OCI-LY3 (cell line): ENCODE measurements around the gene C19orf53.

ENCODE experiments used
- H2AFZ ChIP-seq: fragments of 200-600, 300-600 bp; shearing (Covaris generic); 2 replicates; pipeline ENCODE4 v1.6.0; 2014; ENCODE audit warnings: antibody characterized with exemption, low read depth, low read length
- H3K27ac ChIP-seq: fragments of 200-600, 300-600 bp; sonication (generic); 2 replicates; pipeline ENCODE4 v1.5.1; 2014; ENCODE audit warnings: mild to moderate bottlenecking, low read length, moderate library complexity, mixed read lengths
- H3K27me3 ChIP-seq: fragments of 200-600, 300-600 bp; sonication (generic); 2 replicates; pipeline ENCODE4 v1.6.1; 2014; ENCODE audit warnings: low read depth, low read length, mixed read lengths
- H3K36me3 ChIP-seq: fragments of 200-600, 300-600 bp; sonication (generic); replicated peaks from 2 replicates; pipeline ENCODE3; 2014; ENCODE audit warnings: low read depth, low read length, mixed read lengths
- H3K4me1 ChIP-seq: fragments of 300-600, 200-600 bp; sonication (generic); 2 replicates; pipeline ENCODE4 v1.6.1; 2014; ENCODE audit warnings: low read length, mixed read lengths
- H3K4me2 ChIP-seq: fragments of 200-600, 300-600 bp; sonication (generic); 2 replicates; pipeline ENCODE4 v1.6.1; 2014; ENCODE audit warnings: low read length, mixed read lengths
- H3K4me3 ChIP-seq: fragments of 300-600, 200-600 bp; sonication (generic); 2 replicates; pipeline ENCODE4 v1.5.1; 2014; ENCODE audit warnings: antibody characterized with exemption, mild to moderate bottlenecking, low read length, moderate library complexity
- H3K79me2 ChIP-seq: fragments of 300-600, 200-600 bp; shearing (Covaris generic); 2 replicates; pipeline ENCODE4 v1.6.1; 2014; ENCODE audit warnings: mild to moderate bottlenecking, low read length, mixed read lengths
- H3K9ac ChIP-seq: fragments of 300-600, 200-600 bp; shearing (Covaris generic); 2 replicates; pipeline ENCODE4 v1.6.0; 2014; ENCODE audit warnings: mild to moderate bottlenecking, low read length, moderate library complexity
- H3K9me3 ChIP-seq: fragments of 200-600, 300-600 bp; shearing (Covaris generic); 2 replicates; pipeline ENCODE4 v1.6.1; 2014; ENCODE audit warnings: low read length, mixed read lengths; ENCODE audit not compliant: insufficient read depth
- H4K20me1 ChIP-seq: fragments of 200-600, 300-600 bp; sonication (generic); 2 replicates; pipeline ENCODE4 v1.6.1; 2016; ENCODE audit warnings: low read length, mixed read lengths; ENCODE audit not compliant: insufficient read depth
- CTCF ChIP-seq: fragments of 200-600, 300-600 bp; sonication (generic); IDR thresholded peaks from 2 replicates; pipeline ENCODE4 v1.5.1; 2014; ENCODE audit warnings: antibody characterized with exemption, low read length, low read depth
- EZH2phosphoT487 ChIP-seq: fragments of 200-600 bp; shearing (Covaris generic); IDR thresholded peaks from 2 replicates; pipeline ENCODE4 v1.6.1; 2018; ENCODE audit warnings: antibody characterized with exemption, mixed run types, low read depth

Gene C19orf53

DNA sequence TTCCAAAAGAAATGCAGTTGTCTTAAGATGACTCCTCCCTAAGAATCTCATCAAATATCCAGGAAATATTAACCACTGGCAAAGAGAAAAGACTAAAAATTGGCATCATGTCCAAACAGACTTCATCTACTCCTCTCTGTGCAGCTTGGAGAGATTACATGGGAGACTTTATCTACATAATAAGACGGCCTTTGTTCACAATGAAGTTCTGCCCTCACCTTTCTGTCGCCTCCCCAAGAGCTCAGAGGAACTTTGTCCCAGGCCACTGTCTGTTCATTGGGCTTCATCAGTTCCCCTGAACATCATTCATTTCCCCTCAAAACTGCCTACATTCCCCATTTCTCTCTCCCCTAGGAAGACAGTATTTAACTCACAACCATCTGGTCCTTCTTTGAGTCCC lies 32.4 kb upstream of the C19orf53 start:
- Histone ChIP-seq H3K4me1 (no peaks in the 10 kb centered on the region), H3K4me2 (no peak overlapping the region), H3K27ac (no peak overlapping the region), H3K4me3 (no peak overlapping the region), H3K79me2 (no peaks in the 10 kb centered on the region), H4K20me1 (no peaks in the 10 kb centered on the region), H3K9ac (no peak overlapping the region), H3K9me3 (no peaks in the 10 kb centered on the region), H3K27me3 (no peaks in the 10 kb centered on the region), H3K36me3 (no peaks in the 10 kb centered on the region), H2AFZ (no peak overlapping the region)
- TF ChIP-seq CTCF (no peak), EZH2phosphoT487 (no peak)

- Histone ChIP-seq H3K36me3 (no peaks in the 10 kb centered on the region), H3K9me3 (no peaks in the 10 kb centered on the region), H4K20me1 (no peaks in the 10 kb centered on the region), H2AFZ (no peak overlapping the region), H3K4me1 (peaks cover 4% of the 10 kb centered on the region; the same call in 1 of the 2 replicates), H3K4me2 (no peak overlapping the region), H3K27me3 (no peaks in the 10 kb centered on the region), H3K27ac (no peak overlapping the region), H3K4me3 (no peak overlapping the region), H3K79me2 (no peaks in the 10 kb centered on the region), H3K9ac (no peak overlapping the region)
- TF ChIP-seq EZH2phosphoT487: no peak
- TF ChIP-seq CTCF: no peak
These were observed 31.5 kb upstream of the C19orf53 start for GRCh38 chr19:13742756-13743155.

GRCh38 chr19:13744174-13744573 lies 30.1 kb upstream of the C19orf53 start:
- peaks cover 13% of the 10 kb centered on the region for H3K79me2 ChIP-seq
- H3K27me3 ChIP-seq: no peaks in the 10 kb centered on the region
- peaks cover 10% of the 10 kb centered on the region for H3K4me1 ChIP-seq
- no peak overlapping the region for H3K4me2 ChIP-seq
- TF ChIP-seq EZH2phosphoT487: no peak
- no peak for TF ChIP-seq CTCF
- H3K36me3 ChIP-seq: no peaks in the 10 kb centered on the region
- H2AFZ ChIP-seq: no peak overlapping the region
- H3K9me3 ChIP-seq: no peaks in the 10 kb centered on the region
- no peaks in the 10 kb centered on the region for H4K20me1 ChIP-seq
- no peak overlapping the region for H3K4me3 ChIP-seq
- no peak overlapping the region for H3K9ac ChIP-seq
- no peak overlapping the region for H3K27ac ChIP-seq

- Histone ChIP-seq H3K79me2 (peaks cover 15% of the 10 kb centered on the region), H4K20me1 (no peaks in the 10 kb centered on the region), H3K27me3 (no peaks in the 10 kb centered on the region), H3K4me1 (peaks cover 10% of the 10 kb centered on the region), H3K9ac (no peak overlapping the region), H3K4me2 (peak overlapping the region; percentile 51), H2AFZ (peak overlapping the region; percentile 50), H3K36me3 (no peaks in the 10 kb centered on the region), H3K27ac (no peak overlapping the region), H3K4me3 (peak overlapping the region; percentile 88), H3K9me3 (no peaks in the 10 kb centered on the region)
- TF ChIP-seq CTCF: no peak
- no peak for TF ChIP-seq EZH2phosphoT487
These were observed 27.2 kb upstream of the C19orf53 start for GRCh38 chr19:13747098-13747453.
